GM23248 (cell line): Measurements from ENCODE around the gene APOL3.

Source experiments
- EZH2 ChIP-seq: fragments of 200-600 bp; sonication (generic); IDR thresholded peaks from 2 replicates; pipeline ENCODE4 v1.6.1; 2018; ENCODE audit warnings: antibody characterized with exemption, mild to moderate bottlenecking; ENCODE audit not compliant: insufficient read depth, poor library complexity, severe bottlenecking
- EZH2phosphoT487 ChIP-seq: fragments of 200-600 bp; sonication (generic); IDR thresholded peaks from 2 replicates; pipeline ENCODE4 v1.6.1; 2018; ENCODE audit warnings: antibody characterized with exemption, moderate library complexity, mild to moderate bottlenecking, low read depth; ENCODE audit not compliant: insufficient read depth

- TF ChIP-seq EZH2 (no peak), EZH2phosphoT487 (no peak)
Measured at GRCh38 chr22:36166086-36166485, 5.5 kb upstream of the APOL3 start.
